Measurements from ENCODE around the gene WDR46. TPM values are rescaled to one million over a fixed set of nuclear protein-coding genes. Genes with fewer than 3 reads are reported as not detected.

Gene WDR46, protein sequence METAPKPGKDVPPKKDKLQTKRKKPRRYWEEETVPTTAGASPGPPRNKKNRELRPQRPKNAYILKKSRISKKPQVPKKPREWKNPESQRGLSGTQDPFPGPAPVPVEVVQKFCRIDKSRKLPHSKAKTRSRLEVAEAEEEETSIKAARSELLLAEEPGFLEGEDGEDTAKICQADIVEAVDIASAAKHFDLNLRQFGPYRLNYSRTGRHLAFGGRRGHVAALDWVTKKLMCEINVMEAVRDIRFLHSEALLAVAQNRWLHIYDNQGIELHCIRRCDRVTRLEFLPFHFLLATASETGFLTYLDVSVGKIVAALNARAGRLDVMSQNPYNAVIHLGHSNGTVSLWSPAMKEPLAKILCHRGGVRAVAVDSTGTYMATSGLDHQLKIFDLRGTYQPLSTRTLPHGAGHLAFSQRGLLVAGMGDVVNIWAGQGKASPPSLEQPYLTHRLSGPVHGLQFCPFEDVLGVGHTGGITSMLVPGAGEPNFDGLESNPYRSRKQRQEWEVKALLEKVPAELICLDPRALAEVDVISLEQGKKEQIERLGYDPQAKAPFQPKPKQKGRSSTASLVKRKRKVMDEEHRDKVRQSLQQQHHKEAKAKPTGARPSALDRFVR
- 10 to 100 TPM; 27.5 to 47.4 (median 42.7) TPM for polyA plus RNA-seq

DNA sequence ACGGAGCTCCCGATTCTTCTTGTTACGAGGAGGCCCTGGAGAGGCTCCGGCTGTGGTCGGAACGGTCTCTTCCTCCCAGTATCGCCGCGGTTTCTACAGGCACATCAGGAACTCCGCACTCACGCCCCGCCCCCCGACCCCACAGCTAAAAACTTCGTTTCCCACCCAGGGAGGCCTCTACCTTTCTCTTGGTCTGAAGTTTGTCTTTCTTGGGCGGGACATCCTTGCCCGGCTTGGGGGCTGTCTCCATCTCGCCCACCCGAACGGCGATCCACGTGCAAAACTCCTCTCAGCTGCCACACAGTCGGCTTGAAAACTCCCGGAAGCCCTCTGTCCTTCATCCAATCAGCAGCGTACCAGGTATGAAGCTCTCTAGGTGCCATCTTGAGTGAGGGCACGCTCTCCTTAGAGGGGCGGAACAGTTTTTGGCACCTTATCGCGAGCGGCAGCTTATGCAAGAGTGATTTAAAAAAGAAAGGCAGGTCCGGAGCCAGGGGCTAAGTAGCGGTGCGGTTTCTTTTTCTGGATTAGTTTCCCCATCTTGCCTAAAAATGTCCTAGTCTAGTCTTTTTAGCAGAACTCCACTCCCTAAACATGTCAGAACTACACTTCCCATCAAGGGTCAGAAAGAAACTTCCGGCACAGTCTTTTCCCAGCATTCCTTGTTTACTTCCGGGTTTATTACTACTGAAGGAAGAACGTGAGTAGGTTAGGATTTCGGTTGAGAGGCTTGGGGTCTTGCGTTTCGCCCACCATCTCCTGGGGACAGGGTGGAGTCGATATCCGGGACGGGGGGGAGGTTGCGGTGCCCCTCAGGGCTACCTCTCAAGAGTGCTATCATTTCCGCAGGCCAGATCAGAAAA lies at the start of gene WDR46, which contains the start of gene PFDN6:
WDR46 (minus strand) TSS at position 319 of the 863 bp plus-strand sequence; CDS start at position 250, 69 bp downstream.
PFDN6 (plus strand) TSS at position 681 of the 863 bp plus-strand sequence. CDS start 256 bp downstream, outside the sequence.
- H3K27ac ChIP-seq (ENCODE audit: low read depth, low read length): no peak within 1 kb of the TSS
- WGBS, 3 donors: 0 to 1% (median 0%) methylated on average over 43 of the region's 43 CpGs

DNA sequence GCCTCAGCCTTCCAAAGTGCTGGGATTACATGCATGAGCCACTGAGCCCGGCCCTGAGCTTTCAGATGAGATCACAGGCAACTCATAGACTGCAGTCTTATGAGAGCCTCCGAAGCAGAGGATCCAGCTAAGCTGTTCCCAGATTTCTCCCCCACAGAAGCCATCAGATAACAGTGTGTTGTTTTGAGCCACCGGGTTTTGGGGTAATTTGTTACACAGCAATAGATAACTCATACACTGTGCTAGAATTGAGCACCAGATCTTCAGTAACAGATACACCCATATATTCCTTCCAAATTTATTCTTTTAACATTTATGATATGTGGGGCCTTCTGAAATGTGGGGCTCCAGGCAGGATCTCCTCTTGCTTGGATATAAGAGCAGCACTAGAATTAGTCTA lies 47.5 kb upstream of the WDR46 start:
- 83 to 89% (median 86%) methylated on average over 3 of the region's 3 CpGs for WGBS, 3 donors
- H3K27ac ChIP-seq (ENCODE audit: low read depth, low read length): no peak overlapping the region

DNA sequence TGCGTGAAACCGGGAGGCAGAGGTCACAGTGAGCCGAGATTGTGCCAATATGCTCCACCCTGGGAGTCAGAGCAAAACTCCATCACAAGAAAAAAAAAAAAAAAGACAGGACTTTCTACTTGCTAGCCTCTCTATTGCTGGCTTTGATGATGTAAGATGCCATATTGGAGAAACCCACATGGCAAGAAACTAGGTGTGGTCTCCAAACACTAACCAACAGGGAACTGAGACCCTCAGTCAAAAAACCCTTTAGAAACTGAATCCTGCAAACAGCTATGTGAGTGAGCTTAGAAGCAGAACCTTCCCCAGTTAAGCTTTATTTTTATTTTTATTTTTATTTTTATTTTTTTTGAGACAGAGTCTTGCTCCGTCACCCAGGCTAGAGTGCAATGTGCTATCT lies 46.9 kb upstream of the WDR46 start:
- H3K27ac ChIP-seq (ENCODE audit: low read depth, low read length): no peak overlapping the region
- WGBS, 3 donors: 67 to 77% (median 72%) methylated on average over 4 of the region's 4 CpGs

DNA sequence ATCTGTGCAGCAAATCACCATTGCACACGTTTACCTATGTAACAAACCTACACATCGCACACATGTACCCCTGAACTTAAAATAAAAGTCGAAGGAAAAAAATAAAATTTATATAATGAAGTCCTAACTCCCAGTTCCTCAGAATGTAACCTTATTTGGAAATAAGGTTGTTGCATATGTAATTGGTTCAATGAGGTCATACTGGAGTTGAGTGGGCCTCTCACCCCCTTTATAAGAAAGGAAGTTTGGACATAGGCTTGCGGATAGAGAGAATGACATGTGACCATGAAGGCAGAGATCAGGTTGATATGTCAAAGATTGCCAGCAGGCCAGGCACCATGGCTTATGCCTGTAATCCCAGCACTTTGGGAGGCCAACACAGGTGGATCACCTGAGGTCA lies 44.6 kb upstream of the WDR46 start:
- WGBS, 3 donors: 87 to 90% (median 90%) methylated on average over 4 of the region's 4 CpGs
- H3K27ac ChIP-seq (ENCODE audit: low read depth, low read length): no peak overlapping the region

DNA sequence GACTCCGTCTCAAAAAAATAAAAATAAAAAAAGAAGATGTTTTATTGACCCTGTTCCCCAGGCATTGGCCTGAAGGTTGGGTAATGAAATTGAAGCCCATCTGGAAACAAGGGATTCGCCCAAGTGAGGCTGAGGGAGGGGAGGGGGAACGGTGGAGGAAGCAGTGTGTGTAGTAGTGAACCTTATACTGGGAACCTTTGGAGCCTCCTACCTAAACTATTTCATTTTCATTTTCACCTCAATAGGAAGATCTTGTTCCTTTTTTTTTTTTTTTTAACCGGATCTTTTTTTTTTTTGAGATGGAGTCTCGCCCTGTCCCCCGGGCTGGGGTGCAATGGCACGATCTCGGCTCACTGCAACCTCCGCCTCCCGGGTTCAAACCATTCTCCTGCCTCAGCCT lies 41.7 kb upstream of the WDR46 start:
- no peak overlapping the region for H3K27ac ChIP-seq (ENCODE audit: low read depth, low read length)
- WGBS, 3 donors: 71 to 89% (median 72%) methylated on average over 10 of the region's 10 CpGs

DNA sequence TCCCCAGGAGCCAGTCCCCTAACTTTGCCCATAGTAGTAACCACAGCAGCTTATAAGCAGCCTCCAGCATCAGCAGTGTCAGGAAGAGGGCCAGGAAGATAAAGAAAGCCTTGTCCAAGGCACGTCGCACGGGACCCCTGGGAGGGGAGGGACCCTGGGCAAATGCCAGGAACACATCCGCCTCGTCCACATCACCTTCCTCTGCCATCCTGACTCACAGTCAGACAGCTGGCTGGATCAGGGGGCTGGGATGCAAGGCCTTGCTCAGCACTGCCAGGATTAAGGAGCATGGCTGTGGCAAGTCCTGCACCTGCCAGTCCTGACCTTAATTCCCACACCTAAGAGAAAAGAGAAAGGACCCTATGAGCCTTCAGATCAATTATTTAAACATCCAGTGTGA lies 40.0 kb upstream of the WDR46 start:
- 42 to 49% (median 47%) methylated on average over 5 of the region's 5 CpGs for WGBS, 3 donors
- no peak overlapping the region for H3K27ac ChIP-seq (ENCODE audit: low read depth, low read length)

DNA sequence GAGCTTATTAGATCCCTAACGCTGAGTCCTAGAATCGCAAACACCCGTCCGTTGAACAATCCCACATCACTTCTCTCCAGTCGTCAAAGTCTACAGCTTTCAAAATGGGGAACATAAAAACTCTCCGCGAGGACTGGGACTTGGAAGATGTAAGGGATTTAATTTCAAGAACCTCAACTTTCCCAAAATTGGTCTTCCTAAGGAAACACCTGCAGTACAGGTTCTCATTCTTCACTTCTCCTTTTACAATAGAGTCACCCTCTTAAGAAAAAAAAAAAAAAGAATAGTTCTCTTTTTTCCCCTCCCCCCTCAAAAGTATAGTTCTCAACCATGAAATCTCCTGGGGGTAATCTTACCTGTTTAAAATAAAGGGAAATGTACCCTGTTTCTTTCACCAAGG lies 35.1 kb upstream of the WDR46 start:
- WGBS, 3 donors: 15 to 26% (median 18%) methylated on average over 7 of the region's 7 CpGs
- H3K27ac ChIP-seq (ENCODE audit: low read depth, low read length): no peak overlapping the region

DNA sequence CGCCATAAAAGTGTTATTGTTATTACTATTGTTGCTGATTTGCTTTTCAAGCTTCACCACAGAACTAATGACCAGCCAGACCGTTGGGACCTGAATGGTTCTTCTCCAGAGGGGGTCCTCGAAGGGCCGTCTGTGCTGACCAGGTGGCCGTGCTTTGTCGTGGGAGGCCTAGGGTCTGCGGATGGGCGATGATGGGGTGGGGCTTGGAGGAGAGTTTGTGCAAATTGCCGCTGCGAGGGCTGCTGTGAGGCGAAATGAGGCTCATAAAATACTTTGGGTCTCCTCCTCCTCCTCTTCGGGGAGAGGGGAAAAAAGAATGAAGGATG lies 34.5 kb upstream of the WDR46 start:
- H3K27ac ChIP-seq (ENCODE audit: low read depth, low read length): no peak overlapping the region
- WGBS, 3 donors: 0 to 3% (median 1%) methylated on average over 12 of the region's 12 CpGs

DNA sequence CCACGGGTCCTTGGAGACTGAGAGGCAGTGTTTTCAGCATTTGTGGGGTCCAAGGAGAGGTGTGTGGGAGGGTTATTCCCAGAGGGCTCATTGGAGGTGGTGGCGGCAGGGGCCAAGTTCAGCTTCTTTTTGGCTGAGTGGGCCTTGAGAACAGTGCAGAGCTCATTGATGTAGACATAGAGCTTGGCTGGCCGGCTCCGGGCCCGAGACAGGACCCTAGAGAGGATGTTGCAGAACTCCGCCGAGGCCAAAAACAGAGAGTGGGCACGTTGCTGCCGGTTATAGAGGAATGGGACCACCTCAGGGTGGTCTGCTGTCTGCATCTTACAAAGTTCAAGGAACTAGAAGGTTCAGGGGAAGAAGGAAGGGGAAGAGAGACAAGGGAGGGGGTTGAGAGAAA lies 32.2 kb upstream of the WDR46 start:
- WGBS, 3 donors: 60 to 75% (median 69%) methylated on average over 9 of the region's 9 CpGs
- H3K27ac ChIP-seq (ENCODE audit: low read depth, low read length): no peak overlapping the region

DNA sequence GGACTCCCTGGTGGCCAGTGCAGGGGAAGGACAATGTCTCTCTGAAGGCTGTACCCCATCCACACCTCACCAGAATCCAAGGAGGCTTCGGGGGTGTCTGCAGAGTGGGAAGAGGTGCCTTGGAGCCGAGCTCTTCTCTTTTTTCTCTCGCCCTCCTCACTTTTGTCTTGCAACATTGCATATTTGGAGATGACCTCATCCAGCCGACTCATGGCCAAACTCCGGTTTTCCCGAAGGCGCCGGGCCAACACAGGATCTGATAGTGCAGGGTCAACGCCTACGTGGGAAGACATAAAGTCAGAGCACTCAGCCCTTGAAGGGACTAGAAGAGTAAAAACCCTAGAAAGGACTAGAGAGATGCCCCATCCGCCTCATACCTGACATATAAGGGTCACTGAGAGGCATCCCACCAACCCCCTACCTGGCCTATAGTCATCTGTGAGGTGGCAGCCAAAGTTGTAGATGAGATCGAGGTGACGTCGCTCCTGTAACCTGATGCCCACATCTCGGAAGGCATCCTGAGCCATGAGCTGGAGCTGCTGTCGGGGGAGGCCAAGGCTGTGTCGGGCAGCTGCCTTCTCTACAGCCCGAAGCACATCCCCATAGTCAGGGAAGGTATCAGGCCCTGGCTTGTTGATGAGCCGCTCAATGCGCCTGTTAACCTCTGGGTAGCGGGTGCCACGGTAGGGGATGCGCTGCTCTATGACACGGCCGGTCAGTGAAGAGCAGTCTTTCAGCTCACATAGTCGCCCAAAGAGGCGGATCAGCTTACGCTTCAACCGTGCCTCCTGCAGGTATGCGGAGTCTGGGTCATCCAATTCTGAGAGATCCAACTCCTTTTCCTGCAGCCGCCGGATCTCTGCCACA lies 31.5 kb upstream of the WDR46 start:
- H3K27ac ChIP-seq (ENCODE audit: low read depth, low read length): no peak overlapping the region
- WGBS, 3 donors: 72 to 75% (median 72%) methylated on average over 32 of the region's 32 CpGs

DNA sequence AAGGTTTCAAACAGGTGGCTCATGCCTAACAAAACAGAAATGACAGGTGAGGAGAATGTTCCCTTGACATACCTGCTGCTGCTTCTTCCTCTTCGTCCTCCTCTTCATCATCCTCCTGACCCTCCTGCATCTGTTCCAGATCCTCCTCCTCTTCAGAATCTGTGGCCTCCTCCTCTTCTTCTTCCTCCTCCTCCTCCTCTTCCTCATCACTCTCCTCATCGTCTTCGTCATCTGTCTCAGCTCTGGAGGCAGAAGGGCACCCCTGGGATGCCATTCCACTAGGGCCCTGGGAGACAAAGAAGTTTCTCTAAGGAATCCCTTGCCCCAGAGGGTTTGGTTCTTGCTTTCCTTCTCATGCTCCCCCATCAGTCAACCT lies 30.9 kb upstream of the WDR46 start:
- H3K27ac ChIP-seq (ENCODE audit: low read depth, low read length): no peak overlapping the region
- 84 to 85% (median 85%) methylated on average over 3 of the region's 3 CpGs for WGBS, 3 donors

DNA sequence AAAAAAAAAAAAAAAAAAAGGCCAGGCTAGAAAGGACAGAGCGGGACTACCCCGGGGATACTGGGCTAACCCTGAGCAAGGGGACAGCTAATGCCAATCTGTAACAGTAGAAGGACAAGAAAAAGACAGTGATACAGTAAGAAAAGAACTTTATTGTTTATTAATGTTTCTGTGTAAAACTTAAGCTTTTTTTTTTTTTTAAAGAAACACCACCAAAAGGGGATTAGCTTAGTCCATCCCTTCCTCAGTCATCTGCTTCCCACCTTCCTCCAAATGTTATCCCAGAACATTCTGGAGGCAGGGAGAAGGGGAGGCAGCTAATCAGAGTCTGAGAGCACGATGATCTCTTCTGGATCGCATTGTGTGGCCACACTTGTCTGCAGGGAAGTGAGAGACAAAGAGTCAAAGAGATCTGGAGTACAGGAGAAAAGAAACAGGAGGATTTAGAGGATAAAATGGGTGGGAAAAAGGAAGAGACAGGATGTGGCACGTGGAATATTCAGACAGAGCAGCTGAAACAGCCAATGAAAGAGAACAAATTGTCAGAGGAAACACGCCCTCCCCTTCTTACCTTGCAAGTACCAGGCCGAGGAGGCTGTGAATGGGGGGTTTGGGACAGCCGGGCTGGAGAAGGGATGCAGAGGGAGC lies 29.5 kb upstream of the WDR46 start:
- WGBS, 3 donors: 69 to 74% (median 70%) methylated on average over 8 of the region's 8 CpGs

DNA sequence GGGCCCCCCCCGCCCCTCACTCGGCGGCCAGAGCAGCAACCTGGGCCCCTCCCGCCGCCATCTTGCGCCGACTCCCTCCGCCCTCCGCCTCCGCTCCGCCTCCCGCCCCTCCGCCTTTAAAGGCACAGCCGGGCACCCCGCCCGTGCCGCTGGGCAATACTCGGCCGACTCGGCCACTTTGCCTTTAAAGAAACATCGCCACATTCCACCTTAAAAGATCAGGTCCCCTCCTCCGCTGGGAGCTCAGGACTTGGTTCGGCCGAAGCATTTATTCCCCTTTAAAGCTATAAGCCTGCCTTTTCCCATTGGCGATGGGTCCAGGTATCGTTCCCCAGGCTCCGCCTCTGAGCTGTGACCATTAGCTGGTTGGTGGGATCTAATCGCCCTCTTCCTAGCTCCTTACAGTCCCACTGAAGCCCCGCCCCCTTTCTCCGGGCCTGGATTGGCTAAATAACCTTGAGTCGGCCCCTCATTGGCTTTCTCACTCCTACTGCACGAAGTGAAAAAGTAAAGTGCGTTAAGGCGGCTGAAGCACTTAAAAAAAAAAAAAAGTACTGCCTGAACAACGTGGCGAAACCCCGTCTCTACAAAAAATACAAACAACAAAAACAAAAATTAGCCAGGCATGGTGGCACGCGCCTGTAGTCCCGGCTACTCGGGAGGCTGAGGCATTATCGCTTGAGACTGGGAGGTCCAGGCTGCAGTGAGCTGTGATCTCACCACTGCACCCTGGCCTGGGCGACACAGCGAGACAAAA lies 28.8 kb upstream of the WDR46 start, which contains the start of gene ZBTB22:
ZBTB22 (minus strand) TSS at position 76 of the 757 bp plus-strand sequence. CDS start 828 bp downstream, outside the sequence.
- no peak within 1 kb of the TSS for H3K27ac ChIP-seq (ENCODE audit: low read depth, low read length)
- 1 to 2% (median 2%) methylated on average over 43 to 44 of the region's 44 CpGs for WGBS, 3 donors

More for the DNA sequence above, 29.5 kb upstream of the WDR46 start:
- no peak overlapping the region for H3K27ac ChIP-seq (ENCODE audit: low read depth, low read length)

DNA sequence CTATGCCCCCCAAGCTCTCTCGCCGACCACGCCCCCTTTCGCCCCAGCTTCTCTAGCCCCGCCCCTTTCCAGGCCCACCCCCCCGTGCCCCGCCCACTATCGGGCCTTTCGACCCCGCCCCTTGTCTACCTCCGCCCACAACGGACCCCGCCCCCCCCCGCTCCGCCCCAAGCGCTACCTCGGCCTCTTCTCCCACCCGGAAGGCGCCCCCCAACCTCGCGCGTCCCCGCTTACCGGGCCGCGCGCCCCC lies 28.3 kb upstream of the WDR46 start:
- WGBS, 3 donors: 0% methylated on average over 15 to 26 of the region's 27 CpGs
- no peak overlapping the region for H3K27ac ChIP-seq (ENCODE audit: low read depth, low read length)

DNA sequence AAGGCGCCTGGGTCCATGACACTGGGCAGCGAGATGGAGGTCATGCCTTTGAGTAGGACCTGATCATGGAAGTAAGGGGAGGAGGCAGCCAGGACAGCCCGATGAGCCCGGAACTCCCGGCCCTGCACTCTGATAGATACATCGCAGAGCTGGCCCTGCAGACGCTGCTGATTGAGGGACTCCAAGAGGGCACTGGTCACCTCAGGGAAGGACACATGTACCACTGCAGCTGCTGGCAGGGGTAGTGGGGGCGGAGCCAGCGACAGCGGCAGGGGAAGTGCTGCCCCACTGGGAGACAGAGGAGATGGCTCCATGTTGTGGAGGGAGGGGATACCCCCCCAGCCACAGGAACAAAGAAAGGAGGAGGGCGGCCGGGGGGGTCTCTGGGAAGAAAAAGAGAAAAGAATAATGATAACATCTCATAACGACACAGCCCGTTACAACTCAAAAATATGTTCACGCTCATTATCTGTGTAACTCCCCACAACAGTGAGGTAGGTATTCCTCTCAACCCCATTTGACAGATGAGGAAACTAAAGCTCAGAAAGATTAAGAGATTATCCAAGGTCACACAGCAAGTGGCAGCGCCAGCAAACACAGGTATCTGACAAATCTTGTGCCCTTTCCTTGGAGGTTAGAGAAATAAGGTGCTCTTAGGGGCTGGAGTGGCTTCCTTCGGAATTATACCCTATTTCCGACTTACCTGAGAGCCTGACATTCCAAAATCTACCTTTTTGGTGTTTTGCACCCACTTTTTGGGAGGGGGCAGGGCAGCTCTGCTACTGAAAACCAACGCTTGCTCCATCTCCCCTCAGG lies 27.8 kb upstream of the WDR46 start:
- WGBS, 3 donors: 64 to 77% (median 73%) methylated on average over 19 of the region's 19 CpGs
- H3K27ac ChIP-seq (ENCODE audit: low read depth, low read length): no peak overlapping the region

DNA sequence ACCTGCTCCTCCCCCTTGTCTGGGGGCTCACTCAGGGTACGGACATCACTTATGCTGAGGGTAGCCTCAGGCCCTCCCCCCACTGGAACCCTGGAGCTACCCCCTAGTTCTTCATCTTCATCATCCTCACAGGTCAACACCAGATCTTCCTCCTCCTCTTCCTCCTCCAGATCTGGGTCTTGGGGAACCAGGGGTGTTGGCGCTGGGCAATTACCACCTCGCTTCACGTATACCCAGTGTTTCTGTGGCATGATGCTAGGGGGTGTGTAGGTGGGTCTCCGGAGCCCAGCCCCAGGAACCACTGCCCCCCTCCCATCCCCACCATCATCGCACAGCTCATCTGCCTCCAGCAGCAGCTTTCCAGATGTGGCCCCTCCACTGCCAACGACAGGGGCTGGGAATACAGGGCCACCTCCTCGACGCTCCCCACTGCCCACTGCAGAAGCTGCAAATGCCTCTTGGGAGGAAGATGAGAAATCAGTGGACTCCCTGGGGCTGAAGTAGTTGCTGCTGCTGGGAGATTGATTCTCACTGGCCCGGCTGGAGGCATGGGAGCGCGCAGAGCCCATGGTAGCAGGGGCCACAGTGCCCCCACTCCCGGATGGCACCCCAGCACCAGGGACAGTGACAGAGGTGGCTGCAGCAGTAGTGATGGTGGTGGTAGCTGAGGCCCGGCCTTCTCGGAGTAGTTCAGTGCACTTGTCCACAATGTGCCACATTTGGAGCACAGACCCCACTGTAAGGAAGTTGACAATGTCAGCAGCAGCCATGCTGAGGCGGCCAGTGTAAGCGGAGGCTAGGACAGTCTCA lies 27.0 kb upstream of the WDR46 start:
- WGBS, 3 donors: 89 to 91% (median 90%) methylated on average over 17 of the region's 17 CpGs
- H3K27ac ChIP-seq (ENCODE audit: low read depth, low read length): no peak overlapping the region

Measured in adipose tissue (tissue), 3 donors.